Measurements from ENCODE around the gene GRB2. TPM values are rescaled to one million over a fixed set of nuclear protein-coding genes. Genes with fewer than 3 reads are reported as not detected.

Gene GRB2
- total RNA-seq, 1 donor from 2014 or later, result 320 TPM

- ChIA-PET CTCF (no interaction called here), POLR2A (interaction anchor here (0.5 to 1.2 kb wide), 6 partner anchors 11 to 1068 kb away, joined by 3 to 9 read pairs (median 5); partner anchors contain the start of genes MRPS7 and SLC25A19)
- TF ChIP-seq, protein P1, sequence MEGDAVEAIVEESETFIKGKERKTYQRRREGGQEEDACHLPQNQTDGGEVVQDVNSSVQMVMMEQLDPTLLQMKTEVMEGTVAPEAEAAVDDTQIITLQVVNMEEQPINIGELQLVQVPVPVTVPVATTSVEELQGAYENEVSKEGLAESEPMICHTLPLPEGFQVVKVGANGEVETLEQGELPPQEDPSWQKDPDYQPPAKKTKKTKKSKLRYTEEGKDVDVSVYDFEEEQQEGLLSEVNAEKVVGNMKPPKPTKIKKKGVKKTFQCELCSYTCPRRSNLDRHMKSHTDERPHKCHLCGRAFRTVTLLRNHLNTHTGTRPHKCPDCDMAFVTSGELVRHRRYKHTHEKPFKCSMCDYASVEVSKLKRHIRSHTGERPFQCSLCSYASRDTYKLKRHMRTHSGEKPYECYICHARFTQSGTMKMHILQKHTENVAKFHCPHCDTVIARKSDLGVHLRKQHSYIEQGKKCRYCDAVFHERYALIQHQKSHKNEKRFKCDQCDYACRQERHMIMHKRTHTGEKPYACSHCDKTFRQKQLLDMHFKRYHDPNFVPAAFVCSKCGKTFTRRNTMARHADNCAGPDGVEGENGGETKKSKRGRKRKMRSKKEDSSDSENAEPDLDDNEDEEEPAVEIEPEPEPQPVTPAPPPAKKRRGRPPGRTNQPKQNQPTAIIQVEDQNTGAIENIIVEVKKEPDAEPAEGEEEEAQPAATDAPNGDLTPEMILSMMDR (IDR thresholded peaks at IDR 0.05), result no peak
- Mint-ChIP-seq H3K4me3 (no peak overlapping the region), H3K36me3 (ENCODE audit: low read depth) (peaks cover 64% of the 10 kb centered on the region), H3K4me1 (peaks cover 1% of the 10 kb centered on the region), H3K27me3 (no peaks in the 10 kb centered on the region), H3K9me3 (no peaks in the 10 kb centered on the region), H3K27ac (no peak overlapping the region)
- DNase-seq (no peak), ATAC-seq (ENCODE audit: low read depth) (no peak)
- intact Hi-C loops (cut with micrococcal nuclease), result no loop called here
Measured at GRCh38 chr17:75277664-75278071, 127.8 kb downstream of the GRB2 start.

DNA sequence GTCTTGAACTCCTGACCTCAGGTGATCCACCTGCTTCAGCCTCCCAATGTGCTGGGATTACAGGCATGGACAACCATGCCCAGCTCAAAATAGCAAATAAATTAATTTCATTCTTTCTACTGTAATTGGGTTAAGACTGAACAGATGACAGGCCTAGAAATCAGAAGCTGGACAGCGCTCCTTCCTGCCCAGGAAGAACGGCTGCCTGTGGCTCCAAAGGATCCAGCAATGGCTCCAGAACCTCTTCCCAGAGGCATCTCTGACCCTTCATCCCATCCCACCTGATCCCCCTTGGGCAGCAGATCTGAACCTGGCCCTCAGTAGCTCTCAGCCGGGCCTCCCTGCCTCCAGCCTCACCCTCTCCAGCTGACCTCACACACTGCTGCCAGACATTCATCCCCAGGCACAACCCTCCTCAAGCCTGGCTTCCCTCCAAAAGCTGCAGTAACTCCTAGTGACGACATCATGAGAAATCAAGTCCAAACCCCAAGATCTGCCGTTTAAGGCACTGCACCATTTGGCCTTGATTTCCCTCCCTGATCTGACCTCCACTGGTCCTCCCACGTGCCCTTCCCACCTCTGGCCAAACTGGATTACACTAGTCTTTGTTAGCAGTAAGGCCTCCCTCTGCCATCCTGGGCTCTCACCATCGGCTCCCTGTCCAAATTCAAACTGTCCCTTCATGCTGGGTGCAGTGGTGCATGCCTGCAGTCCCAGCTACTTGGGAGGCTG is 131.3 kb downstream of the GRB2 start:
- ChIA-PET POLR2A (interaction anchor here (0.6 to 7.4 kb wide), 6 partner anchors 11 to 133 kb away, joined by 3 to 110 read pairs (median 18); partner anchors contain the start of genes GGA3, GRB2, MRPS7 and SLC25A19), CTCF (interaction anchor here (0.8 to 1.3 kb wide), 2 partner anchors 15 to 49 kb away, joined by 4 read pairs; partner anchors contain the start of gene SLC25A19)
- intact Hi-C loops (cut with micrococcal nuclease), result loop anchor here (5.0 kb wide), 2 partner anchors 37 to 243 kb away; partner anchors contain the start of genes CASKIN2 and TSEN54
- Mint-ChIP-seq H3K4me1 (peaks cover 17% of the 10 kb centered on the region), H3K4me3 (no peak overlapping the region), H3K36me3 (ENCODE audit: low read depth) (peaks cover 48% of the 10 kb centered on the region), H3K27ac (no peak overlapping the region), H3K9me3 (no peaks in the 10 kb centered on the region), H3K27me3 (no peaks in the 10 kb centered on the region)
- TF ChIP-seq, protein P1 (IDR thresholded peaks at IDR 0.05), result no peak
- no peak for DNase-seq
- ATAC-seq (ENCODE audit: low read depth), result no peak

GRCh38 chr17:75272848-75273184 is 132.7 kb downstream of the GRB2 start:
- H3K4me1 Mint-ChIP-seq, result peaks cover 20% of the 10 kb centered on the region
- CTCF ChIA-PET, result no interaction called here
- POLR2A ChIA-PET, result interaction anchor here (0.7 to 7.4 kb wide), 6 partner anchors 11 to 222 kb away, joined by 3 to 110 read pairs (median 30); partner anchors contain the start of genes GGA3, GRB2, MRPS7 and SLC25A19
- no peak overlapping the region for H3K27ac Mint-ChIP-seq
- ATAC-seq (ENCODE audit: low read depth) (no peak), DNase-seq (no peak)
- intact Hi-C loops (cut with micrococcal nuclease), result loop anchor here (5.0 kb wide), 2 partner anchors 36 to 244 kb away; partner anchors contain the start of genes CASKIN2 and TSEN54
- peaks cover 41% of the 10 kb centered on the region for H3K36me3 Mint-ChIP-seq (ENCODE audit: low read depth)
- no peaks in the 10 kb centered on the region for H3K27me3 Mint-ChIP-seq
- TF ChIP-seq, protein P1 (IDR thresholded peaks at IDR 0.05), result no peak
- H3K4me3 Mint-ChIP-seq, result peak overlapping the region; percentile 82
- H3K9me3 Mint-ChIP-seq, result no peaks in the 10 kb centered on the region

DNA sequence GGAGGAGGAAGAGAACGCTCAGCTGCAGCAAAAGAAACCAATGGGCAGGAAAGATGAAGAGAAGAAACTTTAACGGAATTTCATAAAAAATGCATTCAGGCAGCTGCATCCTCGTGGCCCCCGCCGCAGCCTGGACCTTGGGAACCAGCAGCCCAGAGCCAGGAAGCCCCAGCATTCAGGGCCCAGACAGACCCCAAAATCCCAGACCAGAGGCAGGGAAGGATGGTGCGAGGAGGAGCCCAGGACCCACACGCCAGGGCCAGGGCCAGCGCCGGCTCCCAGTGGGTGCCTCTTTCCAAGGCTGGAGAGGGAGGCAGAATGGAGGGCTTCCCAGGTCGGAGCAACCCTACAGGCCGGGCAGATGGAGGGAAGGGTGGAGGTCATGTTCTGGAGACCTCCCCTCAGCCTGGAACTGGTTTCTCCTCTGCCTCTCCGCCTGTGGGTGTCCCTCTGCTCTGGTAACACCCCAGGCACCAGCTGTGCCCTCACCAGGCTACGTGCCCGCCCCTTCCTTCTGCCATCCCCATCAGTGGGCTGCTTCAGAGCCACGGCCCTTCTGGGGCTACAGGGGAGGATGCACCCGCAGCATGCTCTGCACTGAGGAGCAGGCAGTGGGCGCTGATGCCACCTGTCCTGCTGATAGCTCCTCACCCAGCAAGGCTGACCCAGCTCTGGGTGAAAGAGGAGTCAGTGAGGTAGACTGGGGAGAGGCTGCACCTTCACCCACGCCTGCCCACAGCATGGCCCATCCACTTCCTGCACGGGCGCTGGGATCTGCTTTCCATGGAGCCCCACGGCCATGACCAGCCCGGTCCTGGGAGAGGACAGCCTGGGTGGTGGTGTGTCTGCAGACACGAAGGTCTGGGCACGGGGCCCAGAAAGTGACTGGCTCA is 133.3 kb downstream of the GRB2 start:
- CTCF ChIA-PET, result interaction anchor here (1.2 to 3.3 kb wide), 5 partner anchors 9 to 140 kb away, joined by 5 to 38 read pairs (median 18); partner anchors contain the start of gene SLC25A19
- intact Hi-C loops (cut with micrococcal nuclease), result loop anchor here (1.0 to 5.0 kb wide), 5 partner anchors 17 to 317 kb away; partner anchors contain the start of genes CASKIN2, SLC25A19 and TSEN54

More for the DNA sequence above, 133.3 kb downstream of the GRB2 start:
- Mint-ChIP-seq H3K27me3 (no peaks in the 10 kb centered on the region), H3K4me3 (peak overlapping the region; percentile 82), H3K4me1 (peaks cover 20% of the 10 kb centered on the region), H3K36me3 (ENCODE audit: low read depth) (peaks cover 38% of the 10 kb centered on the region), H3K9me3 (no peaks in the 10 kb centered on the region), H3K27ac (peak overlapping the region; percentile 76)
- ATAC-seq (ENCODE audit: low read depth), result no peak
- no peak for DNase-seq
- TF ChIP-seq, protein P1 (IDR thresholded peaks at IDR 0.05), result no peak
- POLR2A ChIA-PET, result interaction anchor here (0.6 to 7.4 kb wide), 14 partner anchors 11 to 222 kb away, joined by 3 to 110 read pairs (median 15); partner anchors contain the start of genes GGA3, GRB2, JPT1 and MRPS7

All from activated B cell treated with CpG ODN at 0.5 μM for 24 hours (primary cell).